HepG2 (cell line): ENCODE measurements around the gene SYCE3. TPM values are rescaled to one million over a fixed set of nuclear protein-coding genes. Genes with fewer than 3 reads are reported as not detected.

Experiments used
- CTCF ChIP-seq: sonication (generic); formaldehyde crosslinking; IDR thresholded peaks from 2 replicates; pipeline ENCODE4 v1.5.0; 2020; ENCODE audit warnings: mild to moderate bottlenecking, missing genetic modification reagents, moderate library complexity
- HNF1A ChIP-seq, 2 experiments: sonication (generic) in 1 of 2; formaldehyde crosslinking in 1 of 2; IDR thresholded peaks; 2 replicates each; pipeline versions ENCODE4 v1.4.0 to v1.6.1; 2016 to 2020; ENCODE audit warnings: borderline replicate concordance in 1 of 2, low read depth in 1 of 2, mild to moderate bottlenecking in 1 of 2, missing genetic modification reagents in 1 of 2
- IRF1 ChIP-seq: sonication (generic); formaldehyde crosslinking; IDR thresholded peaks from 2 replicates; pipeline ENCODE4 v1.4.0; 2020; ENCODE audit warnings: low read depth, mild to moderate bottlenecking, missing genetic modification reagents
- KLF16 ChIP-seq, 2 experiments: sonication (generic) in 1 of 2; formaldehyde crosslinking in 1 of 2; IDR thresholded peaks; 2 replicates each; pipeline versions ENCODE4 v1.6.1 to v1.8.0; 2016 to 2023; ENCODE audit warnings: missing genetic modification reagents in 2 of 2, missing compliant biosample characterization in 1 of 2
- MXD1 ChIP-seq: sonication (generic); formaldehyde crosslinking; IDR thresholded peaks from 2 replicates; pipeline ENCODE4 v1.4.0; 2020; ENCODE audit warnings: mild to moderate bottlenecking, missing genetic modification reagents
- MYC ChIP-seq: sonication (generic); formaldehyde crosslinking; IDR thresholded peaks from 2 replicates; pipeline ENCODE4 v1.9.0; 2021; ENCODE audit warnings: missing genetic modification reagents, borderline replicate concordance
- NBN ChIP-seq: fragments of 450-650 bp; conservative IDR thresholded peaks from 2 replicates; pipeline ENCODE4 v1.6.1; 2017
- NFAT5 ChIP-seq: sonication (generic); formaldehyde crosslinking; IDR thresholded peaks from 2 replicates; pipeline ENCODE4 v1.4.0; 2020; ENCODE audit warnings: missing genetic modification reagents
- NFE2 ChIP-seq: sonication (generic); formaldehyde crosslinking; IDR thresholded peaks from 2 replicates; pipeline ENCODE4 v1.4.0; 2020; ENCODE audit warnings: missing genetic modification reagents
- PRMT3 ChIP-seq: sonication (generic); formaldehyde crosslinking; IDR thresholded peaks from 2 replicates; pipeline ENCODE4 v1.8.1; 2022; ENCODE audit warnings: low read depth, mild to moderate bottlenecking, moderate library complexity, missing genetic modification reagents, borderline replicate concordance
- TEF ChIP-seq: sonication (generic); formaldehyde crosslinking; IDR thresholded peaks from 2 replicates; pipeline ENCODE4 v1.5.0; 2020; ENCODE audit warnings: missing genetic modification reagents
- ZFP37 ChIP-seq: sonication (generic); formaldehyde crosslinking; IDR thresholded peaks from 2 replicates; pipeline ENCODE4 v1.4.0; 2020; ENCODE audit warnings: missing genetic modification reagents, borderline replicate concordance
- ZNF547 ChIP-seq: sonication (generic); formaldehyde crosslinking; IDR thresholded peaks from 2 replicates; pipeline ENCODE4 v1.5.1; 2020; ENCODE audit warnings: mild to moderate bottlenecking, missing genetic modification reagents
- ZNF619 ChIP-seq: sonication (generic); formaldehyde crosslinking; IDR thresholded peaks from 2 replicates; pipeline ENCODE4 v1.4.0; 2020; ENCODE audit warnings: mild to moderate bottlenecking, missing genetic modification reagents
- ZNF850 ChIP-seq: sonication (generic); formaldehyde crosslinking; conservative IDR thresholded peaks from 2 replicates; pipeline ENCODE4 v1.9.0; 2021; ENCODE audit warnings: mild to moderate bottlenecking, missing genetic modification reagents
- polyA plus RNA-seq, 8 experiments: library from polyadenylated mRNA; depleted of rRNA in 3 of 8; stranded (reverse) in 7 of 8; unstranded in 1 of 8; fragments of >200 nt; fragmentation: Illumina TruSeq in 4 of 8; extraction: Trizol in 4 of 8; gene quantifications; 2 replicates each; pipeline versions ENCODE4 v1.2.1 to v1.2.3, GENCODE V29; 2011 to 2016; ENCODE audit warnings: low read depth in 4 of 8, missing spikeins in 1 of 8, mixed read lengths in 1 of 8; ENCODE audit not compliant: insufficient read depth in 1 of 8
- total RNA-seq, 5 experiments: library from RNA; depleted of rRNA; stranded (reverse); fragments of >200 nt; fragmentation: Illumina TruSeq; extraction: Trizol; gene quantifications; 2 replicates each; pipeline ENCODE4 v1.2.3, GENCODE V29; 2016; ENCODE audit warnings: low read depth in 1 of 5

The SYCE3 gene
- total and polyA plus RNA-seq, 2 of the 13 experiments (the other 11 are each of a cell fraction or from before 2014, with no cell fraction given): not detected

GRCh38 chr22:50583294-50583861 lies 20.7 kb upstream of the SYCE3 start (continued):
- TF ChIP-seq MYC (CRISPR knock-in tag) (0 out of 2 replicates have a peak, but pooled peaks have one; percentile 3), ZNF547 (CRISPR knock-in tag) (no peak), NBN (no peak), MXD1 (CRISPR knock-in tag) (0 out of 2 replicates have a peak, but pooled peaks have one; percentile 10), ZNF619 (CRISPR knock-in tag) (no peak), PRMT3 (CRISPR knock-in tag) (no peak), NFE2 (CRISPR knock-in tag) (no peak), HNF1A (IDR thresholded peaks at IDR 0.05; ENCODE audit: low read depth) (no peak), HNF1A (CRISPR knock-in tag; IDR thresholded peaks at IDR 0.05; ENCODE audit: borderline replicate concordance) (no peak), CTCF (CRISPR knock-in tag) (no peak), IRF1 (CRISPR knock-in tag) (no peak), KLF16 (CRISPR knock-in tag; IDR thresholded peaks at IDR 0.05) (no peak), ZFP37 (CRISPR knock-in tag) (0 out of 2 replicates have a peak, but pooled peaks have one; percentile 35), NFAT5 (CRISPR knock-in tag) (peak; percentile 21; the same call in 1 of the 2 replicates), ZNF850 (CRISPR knock-in tag) (no peak), TEF (no peak)
